GM18868 (cell line): ENCODE measurements around the gene JARID2.

Experiments
- ATAC-seq: cut with Tn5 transposase; IDR thresholded peaks from one replicate; pipeline ENCODE4 v1.9.1; 2021; ENCODE audit warnings: mild to moderate bottlenecking, moderate library complexity; ENCODE audit not compliant: unreplicated experiment

JARID2 gene

GRCh38 chr6:15368186-15368585 is 122.3 kb downstream of the JARID2 start:
- ATAC-seq: no peak

- no peak for ATAC-seq
Observed at GRCh38 chr6:15368873-15369272, 123.0 kb downstream of the JARID2 start.

- no peak for ATAC-seq
Observed at GRCh38 chr6:15369838-15370237, 124.0 kb downstream of the JARID2 start.

- ATAC-seq: no peak
Observed at GRCh38 chr6:15370733-15371671, 125.1 kb downstream of the JARID2 start.

- ATAC-seq: no peak
Observed at GRCh38 chr6:15372932-15373331, 127.1 kb downstream of the JARID2 start.

GRCh38 chr6:15374119-15374518 is 128.2 kb downstream of the JARID2 start:
- ATAC-seq: no peak

GRCh38 chr6:15375018-15375417 is 129.1 kb downstream of the JARID2 start:
- no peak for ATAC-seq

GRCh38 chr6:15375638-15376290 is 129.9 kb downstream of the JARID2 start:
- ATAC-seq: no peak

- ATAC-seq: no peak
Observed at GRCh38 chr6:15376900-15377487, 131.1 kb downstream of the JARID2 start.

GRCh38 chr6:15378272-15378671 is 132.4 kb downstream of the JARID2 start:
- ATAC-seq: no peak

- ATAC-seq: no peak
Observed at GRCh38 chr6:15378866-15379265, 133.0 kb downstream of the JARID2 start.

GRCh38 chr6:15380351-15380750 is 134.5 kb downstream of the JARID2 start:
- ATAC-seq: no peak

- no peak for ATAC-seq
Observed at GRCh38 chr6:15382089-15382488, 136.2 kb downstream of the JARID2 start.

GRCh38 chr6:15382712-15383111 is 136.8 kb downstream of the JARID2 start:
- no peak for ATAC-seq

- peak; percentile 40 for ATAC-seq
Observed at GRCh38 chr6:15384901-15385300, 139.0 kb downstream of the JARID2 start.

- ATAC-seq: no peak
Observed at GRCh38 chr6:15385521-15385920, 139.7 kb downstream of the JARID2 start.

GRCh38 chr6:15386110-15386755 is 140.4 kb downstream of the JARID2 start:
- no peak for ATAC-seq

GRCh38 chr6:15386756-15387112 is 140.9 kb downstream of the JARID2 start:
- no peak for ATAC-seq

- ATAC-seq: peak; percentile 69
Observed at GRCh38 chr6:15387118-15387517, 141.2 kb downstream of the JARID2 start.

GRCh38 chr6:15389084-15389764 is 143.4 kb downstream of the JARID2 start:
- no peak for ATAC-seq
